Right ventricle myocardium superior (tissue), 1 donor: ENCODE measurements around the gene SNX19. TPM values are rescaled to one million over a fixed set of nuclear protein-coding genes. Genes with fewer than 3 reads are reported as not detected.
"Not testable (repeated sequence)": the region's sequence is repeated elsewhere in the genome, so short reads cannot be mapped to it uniquely, and the experiment has no call there.

Experiments used
- ATAC-seq: fragments of 200-7000 bp; cut with Tn5 transposase; one replicate; pipeline ENCODE4 v1.9.1; 2020; ENCODE audit warnings: mild to moderate bottlenecking; ENCODE audit not compliant: poor library complexity
- DNase-seq: peaks from one replicate; pipeline ENCODE4 v3.0.0-alpha.2; 2020
- intact Hi-C: fragments of 100-400 bp; cut with DNase I; formaldehyde crosslinking; loops from one replicate; pipeline ENCODE4 v1.11.2; 2022
- long read RNA-seq: library from polyadenylated mRNA; unstranded; transcript quantifications from one replicate; pipeline ENCODE4 v2.0.0, GENCODE V29; 2021
- total RNA-seq: library from RNA; stranded (reverse); fragmentation: NEBNext Ultra II Directional; extraction: Animal tissue kit (Norgen Biotek cat#: 25700); gene quantifications from one replicate; pipeline ENCODE4 v1.2.1, GENCODE V29; 2021
- donor health status: DM: no; HTN: yes; CAD: no; lungs with severe emphysema.

The SNX19 gene, protein sequence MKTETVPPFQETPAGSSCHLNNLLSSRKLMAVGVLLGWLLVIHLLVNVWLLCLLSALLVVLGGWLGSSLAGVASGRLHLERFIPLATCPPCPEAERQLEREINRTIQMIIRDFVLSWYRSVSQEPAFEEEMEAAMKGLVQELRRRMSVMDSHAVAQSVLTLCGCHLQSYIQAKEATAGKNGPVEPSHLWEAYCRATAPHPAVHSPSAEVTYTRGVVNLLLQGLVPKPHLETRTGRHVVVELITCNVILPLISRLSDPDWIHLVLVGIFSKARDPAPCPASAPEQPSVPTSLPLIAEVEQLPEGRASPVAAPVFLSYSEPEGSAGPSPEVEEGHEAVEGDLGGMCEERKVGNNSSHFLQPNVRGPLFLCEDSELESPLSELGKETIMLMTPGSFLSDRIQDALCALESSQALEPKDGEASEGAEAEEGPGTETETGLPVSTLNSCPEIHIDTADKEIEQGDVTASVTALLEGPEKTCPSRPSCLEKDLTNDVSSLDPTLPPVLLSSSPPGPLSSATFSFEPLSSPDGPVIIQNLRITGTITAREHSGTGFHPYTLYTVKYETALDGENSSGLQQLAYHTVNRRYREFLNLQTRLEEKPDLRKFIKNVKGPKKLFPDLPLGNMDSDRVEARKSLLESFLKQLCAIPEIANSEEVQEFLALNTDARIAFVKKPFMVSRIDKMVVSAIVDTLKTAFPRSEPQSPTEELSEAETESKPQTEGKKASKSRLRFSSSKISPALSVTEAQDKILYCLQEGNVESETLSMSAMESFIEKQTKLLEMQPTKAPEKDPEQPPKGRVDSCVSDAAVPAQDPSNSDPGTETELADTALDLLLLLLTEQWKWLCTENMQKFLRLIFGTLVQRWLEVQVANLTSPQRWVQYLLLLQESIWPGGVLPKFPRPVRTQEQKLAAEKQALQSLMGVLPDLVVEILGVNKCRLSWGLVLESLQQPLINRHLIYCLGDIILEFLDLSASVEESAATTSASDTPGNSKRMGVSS
- 53.4 TPM for total RNA-seq
- long read RNA-seq, full-length matches to known transcripts, result 19 of 57 reads
- long read RNA-seq, partial matches to known transcripts, result 11 of 57 reads
- long read RNA-seq, other reads (novel, unspliced or antisense), result 27 of 57 reads

DNA sequence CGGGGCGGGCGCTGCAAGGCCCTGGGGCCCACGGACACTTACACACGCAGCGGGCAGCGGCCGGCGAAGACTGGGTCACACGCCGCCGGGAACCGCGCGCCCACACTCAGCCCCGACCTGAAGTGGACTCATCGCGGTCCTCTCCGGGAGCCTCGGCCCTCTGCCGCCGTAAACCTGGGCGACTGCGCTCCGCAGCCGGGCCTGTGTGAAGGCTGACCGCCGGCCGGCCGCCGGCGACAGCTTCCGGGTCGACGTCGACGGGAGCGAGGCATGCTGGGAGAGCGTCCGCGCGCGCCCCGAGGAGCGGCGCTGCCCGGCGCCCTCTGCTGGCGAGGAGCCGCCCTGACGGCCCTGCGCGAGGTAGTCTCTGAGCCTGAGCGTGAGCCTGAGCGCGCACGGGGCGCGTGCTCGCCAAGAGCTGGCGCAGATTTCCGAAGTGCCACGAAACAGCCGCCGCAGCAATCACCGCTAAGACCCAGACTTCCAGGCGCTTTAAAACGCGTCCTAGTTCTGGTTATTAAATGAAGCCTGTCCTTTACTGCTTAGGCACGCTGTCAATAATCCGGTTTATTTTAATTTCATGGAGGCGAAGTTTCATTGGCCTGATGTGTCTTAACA is at the start of gene SNX19:
Gene SNX19, minus strand, starts transcription at position 242 of the 618 bp plus-strand sequence. CDS start 540 bp downstream, outside the sequence.
- intact Hi-C loops, result no loop called here
- ATAC-seq (peak; percentile 100), DNase-seq (peak; percentile 96)

DNA sequence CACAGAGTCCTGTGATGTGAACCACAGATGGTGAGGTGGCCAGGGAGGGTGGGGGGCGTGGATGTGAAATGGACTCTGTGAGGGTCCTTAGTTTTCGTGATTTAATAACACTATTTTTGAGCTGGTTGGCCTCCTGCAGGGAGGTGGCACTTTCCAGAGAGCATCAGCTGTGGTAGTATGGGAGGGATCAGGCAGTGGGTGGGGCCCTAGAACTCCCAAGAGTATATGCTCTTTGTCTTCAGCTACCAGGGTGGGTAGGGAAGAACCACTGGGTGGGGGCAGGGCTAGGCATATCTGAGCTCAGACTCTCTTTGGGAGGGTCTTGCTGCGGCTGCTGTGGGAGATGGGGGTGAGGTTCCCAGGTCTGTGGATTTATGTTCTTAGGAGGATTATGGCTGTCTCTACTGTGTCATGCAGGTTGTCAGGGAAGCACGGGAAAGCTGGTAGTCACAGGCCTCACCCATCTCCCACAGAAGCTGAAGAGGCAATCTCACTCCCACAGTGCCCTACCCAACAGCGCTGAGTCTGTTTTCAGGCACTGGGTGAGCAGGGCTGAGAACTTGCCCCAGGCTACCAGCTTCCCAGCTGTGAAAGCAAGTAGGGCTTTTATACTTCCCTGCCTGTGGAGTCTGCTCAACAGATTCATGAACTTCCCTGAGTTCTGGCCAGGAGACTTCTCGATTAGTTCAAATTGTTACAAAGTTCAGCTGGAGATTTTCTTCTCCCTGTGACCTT is 47.9 kb upstream of the SNX19 start:
- DNase-seq (no peak), ATAC-seq (no peak)
- intact Hi-C loops, result no loop called here

DNA sequence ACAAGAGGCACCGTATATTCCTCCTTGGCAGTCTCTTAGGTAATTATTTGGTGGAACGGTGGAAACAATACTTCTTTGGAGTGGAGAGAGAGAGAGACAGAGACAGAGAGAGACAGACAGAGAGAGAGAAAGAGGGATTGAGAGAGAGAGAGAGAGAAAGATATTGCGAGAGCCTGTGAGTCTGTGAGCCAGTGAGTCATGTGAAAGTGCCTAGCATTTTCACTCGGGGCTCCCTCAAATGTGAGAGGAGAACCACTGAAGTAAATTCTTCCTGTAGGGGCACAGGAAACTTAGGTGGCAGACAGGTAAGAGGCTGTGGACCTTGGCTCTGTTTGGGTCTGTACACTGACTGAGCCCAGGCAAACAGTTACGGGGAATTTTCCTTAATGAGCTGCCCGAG is 31.6 kb upstream of the SNX19 start:
- no peak for ATAC-seq
- DNase-seq, result no peak
- intact Hi-C loops, result no loop called here

DNA sequence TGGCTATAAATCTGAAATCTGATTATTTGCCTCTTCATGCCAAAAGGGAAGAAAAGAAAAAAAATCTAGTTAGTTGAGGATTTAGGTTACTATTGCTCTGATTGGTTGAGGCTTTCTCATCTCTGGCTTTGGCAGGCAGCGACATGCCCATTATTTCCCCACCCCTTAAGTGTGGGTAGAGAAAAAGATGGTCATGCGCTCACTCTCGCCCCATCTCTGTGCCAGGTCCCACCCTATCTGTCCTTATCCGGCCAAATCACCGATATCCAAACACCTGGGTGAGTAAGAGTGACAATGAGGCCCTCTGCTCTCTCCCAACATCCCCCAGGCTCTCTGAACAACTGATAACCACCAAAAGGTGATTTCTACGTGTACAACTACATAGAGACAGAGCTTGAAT is 31.2 kb upstream of the SNX19 start:
- ATAC-seq, result no peak
- intact Hi-C loops, result no loop called here
- DNase-seq, result no peak

DNA sequence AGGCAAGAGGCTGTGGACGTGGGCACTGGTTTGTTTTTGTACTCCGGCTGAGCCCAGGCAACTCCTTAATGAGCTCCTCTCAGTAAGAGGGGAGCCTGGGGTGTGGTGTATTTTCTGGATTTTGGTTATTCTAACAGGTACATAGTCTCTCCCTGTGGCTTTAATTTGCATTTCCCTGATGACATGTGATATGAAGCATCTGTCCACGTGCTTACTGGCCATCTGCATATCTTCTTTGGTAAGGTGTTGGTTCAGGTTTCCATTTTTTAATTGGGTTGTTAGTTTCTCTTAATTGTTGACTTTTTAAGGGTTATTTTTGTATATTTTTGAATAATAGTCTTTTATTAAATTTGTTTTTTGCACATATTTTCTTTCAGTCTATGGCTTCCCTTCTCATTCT is 30.8 kb upstream of the SNX19 start:
- ATAC-seq, result no peak
- intact Hi-C loops, result no loop called here
- no peak for DNase-seq

DNA sequence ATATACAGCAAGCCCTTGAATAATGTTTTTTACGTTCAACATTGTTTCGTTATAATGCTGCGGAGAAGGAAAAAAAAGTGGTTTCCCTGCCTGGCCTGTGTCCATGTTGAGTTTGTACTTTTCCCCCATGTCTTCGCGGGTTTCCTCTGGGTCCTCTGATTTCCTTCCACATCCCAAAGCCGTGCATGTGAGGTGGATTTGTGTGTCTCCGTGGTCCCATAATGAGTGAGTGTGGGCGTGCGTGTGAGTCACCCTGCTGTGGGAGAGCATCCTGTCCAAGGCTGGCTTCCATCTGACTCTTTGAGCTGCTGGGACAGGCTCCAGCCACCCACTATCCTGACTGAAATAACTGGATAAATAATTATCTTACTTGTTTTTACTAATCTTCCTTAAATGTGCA is 29.6 kb upstream of the SNX19 start:
- ATAC-seq (peak; percentile 73), DNase-seq (peak; percentile 55)
- intact Hi-C loops, result no loop called here

DNA sequence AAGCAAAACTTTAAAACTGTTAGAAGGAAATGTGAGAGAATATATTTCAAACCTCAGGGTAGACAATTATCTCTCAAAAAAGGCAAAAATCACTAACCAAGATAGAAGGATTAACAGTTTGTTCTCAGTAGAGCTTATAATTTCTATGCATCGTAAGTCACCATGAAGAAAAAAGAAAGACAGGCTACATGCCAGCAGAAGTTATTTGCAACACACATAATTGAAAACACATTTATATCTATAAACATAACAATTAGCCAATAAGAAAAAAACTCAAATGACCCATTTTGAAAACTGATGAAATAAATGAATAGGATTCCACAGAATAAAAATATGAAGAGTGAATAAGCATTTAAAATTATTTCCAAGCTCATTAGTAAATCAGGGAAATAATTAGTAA is 24.4 kb upstream of the SNX19 start:
- DNase-seq (no peak), ATAC-seq (no peak)
- intact Hi-C loops, result no loop called here

DNA sequence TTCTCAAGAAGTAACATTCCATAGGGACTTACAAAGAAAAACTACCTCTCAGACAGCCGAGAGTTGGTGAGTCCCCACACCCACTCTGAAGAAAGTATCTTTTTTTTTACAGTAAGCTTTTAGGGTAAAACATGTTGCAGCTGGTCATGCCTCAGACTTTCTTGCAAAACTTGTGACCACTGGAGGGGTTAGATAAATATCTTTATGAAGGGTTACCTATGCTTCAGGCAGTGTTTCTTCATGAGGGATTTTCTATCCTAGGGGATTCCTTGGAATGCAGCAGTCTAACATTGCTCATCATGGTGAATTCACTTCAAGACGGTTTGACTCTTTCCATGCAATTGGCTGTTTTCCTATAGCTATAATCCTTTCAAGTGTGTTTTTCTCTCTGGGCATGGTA is 20.8 kb upstream of the SNX19 start:
- no peak for DNase-seq
- intact Hi-C loops, result no loop called here
- no peak for ATAC-seq

DNA sequence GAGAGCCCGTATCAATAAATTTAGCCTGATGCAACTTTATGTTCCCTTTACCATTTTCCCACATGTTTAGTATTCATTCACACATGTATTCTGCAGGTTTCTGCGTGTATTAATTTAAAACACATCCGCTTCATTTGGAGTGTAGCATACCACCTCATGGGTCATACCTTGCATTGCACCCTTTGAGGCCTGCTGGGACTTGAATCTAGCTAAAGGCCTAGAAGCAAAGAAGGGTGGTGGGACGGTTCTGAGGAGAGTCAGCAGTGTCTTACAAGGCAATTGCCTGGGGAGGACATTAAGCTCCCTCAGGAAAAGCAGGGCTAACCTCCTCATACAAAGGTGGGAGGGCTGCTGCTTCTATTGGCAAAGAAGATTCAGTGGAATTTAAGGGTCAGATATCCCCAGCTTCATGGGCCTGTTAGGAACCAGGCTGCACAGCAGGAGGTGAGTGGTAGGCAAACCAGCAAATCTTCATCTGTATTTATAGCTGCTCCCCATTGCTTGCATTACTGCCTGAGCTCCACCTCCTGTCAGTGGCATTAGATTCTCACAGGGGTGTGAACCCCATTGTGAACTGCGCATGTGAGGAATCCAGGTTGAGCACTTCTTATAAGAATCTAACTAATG is 15.9 kb upstream of the SNX19 start:
- DNase-seq (no peak), ATAC-seq (no peak)
- intact Hi-C loops, result no loop called here

DNA sequence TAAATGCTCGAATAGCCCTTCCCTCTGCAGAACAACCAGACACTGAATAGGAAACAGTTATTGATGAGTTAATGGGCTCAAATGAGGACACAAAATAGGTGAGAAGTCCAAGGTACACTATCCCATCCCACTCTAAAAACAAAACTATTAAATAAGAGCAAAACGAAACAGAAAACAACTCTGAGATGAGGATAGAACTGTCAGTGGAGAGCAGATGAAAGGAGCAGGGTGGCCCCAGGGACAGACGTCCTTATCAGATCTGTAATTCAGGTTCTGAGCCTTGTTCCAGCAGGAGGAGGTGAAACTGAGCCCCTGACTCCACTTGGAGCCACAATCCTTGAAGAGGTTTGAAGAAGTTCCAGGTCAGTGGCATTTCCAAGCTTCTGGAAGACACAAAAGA is 8.5 kb upstream of the SNX19 start:
- ATAC-seq (no peak), DNase-seq (no peak)
- intact Hi-C loops, result no loop called here

DNA sequence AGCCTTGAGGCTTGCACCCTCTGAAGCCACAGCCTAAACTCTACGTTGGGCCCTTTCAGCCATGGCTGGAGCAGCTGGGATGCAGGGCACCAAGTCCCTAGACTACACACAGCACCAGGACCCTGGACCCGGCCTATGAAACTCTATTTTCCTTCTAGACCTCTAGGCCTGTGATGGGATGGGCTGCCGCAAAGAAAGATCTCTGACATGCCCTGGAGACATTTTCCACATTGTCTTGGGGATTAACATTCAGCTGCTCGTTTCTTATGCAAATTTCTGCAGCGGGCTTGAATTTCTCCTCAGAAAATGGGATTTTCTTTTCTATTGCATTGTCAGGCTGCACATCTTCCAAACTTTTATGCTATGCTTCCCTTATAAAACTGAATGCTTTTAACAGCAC is 4.3 kb upstream of the SNX19 start:
- DNase-seq, ATAC-seq, intact Hi-C loops: not testable (repeated sequence)

DNA sequence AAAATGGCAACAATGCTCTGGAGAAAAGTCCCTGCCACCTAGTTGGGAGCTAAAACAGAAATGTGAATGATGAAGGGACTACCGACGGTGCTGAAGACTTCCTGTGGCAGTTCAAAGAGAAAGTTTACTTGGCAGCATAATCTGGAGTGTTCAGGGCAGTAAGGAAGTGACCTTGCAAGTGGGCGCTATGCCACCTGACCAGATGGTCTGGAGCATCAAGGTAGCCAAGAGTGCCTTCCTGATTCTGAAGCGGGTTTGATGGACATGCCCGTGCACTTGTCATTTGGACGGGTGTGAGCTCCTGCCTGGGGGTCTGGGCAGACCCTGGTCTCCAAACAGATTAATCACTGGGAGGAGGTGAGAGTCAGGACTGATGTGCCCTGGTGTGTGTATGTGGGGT is 1.8 kb upstream of the SNX19 start:
- no peak for ATAC-seq
- DNase-seq, result no peak
- intact Hi-C loops, result no loop called here

DNA sequence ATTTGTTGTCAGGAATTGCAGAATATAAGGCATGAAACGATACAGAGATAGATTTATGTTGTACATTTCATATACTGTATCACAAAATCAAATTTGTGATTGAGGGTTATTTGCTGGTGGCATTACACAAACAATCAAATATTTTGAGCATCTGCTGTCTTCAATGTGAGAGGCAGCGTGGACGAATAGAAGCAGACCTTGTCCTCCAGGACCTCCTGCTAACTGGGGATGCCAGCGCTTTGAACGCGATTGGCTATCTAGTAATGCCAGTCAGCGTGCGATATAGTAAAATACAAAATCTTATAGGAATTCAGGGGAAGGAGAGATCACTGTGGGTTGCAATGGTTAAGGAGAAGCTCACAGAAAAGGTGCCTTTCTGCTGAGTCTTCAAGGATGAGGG is 631 bp upstream of the SNX19 start:
- DNase-seq (no peak), ATAC-seq (no peak)
- intact Hi-C loops, result no loop called here

DNA sequence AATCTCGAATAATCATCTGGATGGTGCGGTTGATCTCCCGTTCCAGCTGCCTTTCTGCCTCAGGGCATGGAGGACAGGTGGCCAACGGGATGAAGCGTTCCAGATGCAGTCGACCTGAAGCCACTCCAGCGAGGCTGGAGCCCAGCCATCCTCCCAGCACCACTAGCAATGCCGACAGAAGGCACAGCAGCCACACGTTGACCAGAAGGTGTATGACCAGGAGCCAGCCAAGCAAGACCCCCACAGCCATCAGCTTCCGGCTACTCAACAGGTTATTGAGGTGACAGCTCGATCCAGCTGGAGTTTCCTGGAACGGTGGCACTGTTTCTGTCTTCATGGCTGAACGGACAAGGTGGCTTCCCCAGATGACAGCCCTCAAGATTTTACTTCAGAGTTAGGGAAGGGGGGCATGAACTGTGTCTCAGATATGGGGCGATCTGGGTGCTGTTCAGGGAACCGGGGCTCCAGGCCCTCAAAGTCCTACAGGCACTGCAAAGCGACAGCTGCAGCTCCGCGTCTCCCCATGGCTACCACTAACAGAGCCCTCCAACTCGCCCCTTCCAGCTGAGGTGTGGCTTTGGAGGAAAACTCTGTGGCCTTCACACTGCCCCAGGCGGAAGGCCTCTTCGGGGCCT is 559 bp downstream of the SNX19 start:
- ATAC-seq (no peak), DNase-seq (no peak)
- intact Hi-C loops, result no loop called here

DNA sequence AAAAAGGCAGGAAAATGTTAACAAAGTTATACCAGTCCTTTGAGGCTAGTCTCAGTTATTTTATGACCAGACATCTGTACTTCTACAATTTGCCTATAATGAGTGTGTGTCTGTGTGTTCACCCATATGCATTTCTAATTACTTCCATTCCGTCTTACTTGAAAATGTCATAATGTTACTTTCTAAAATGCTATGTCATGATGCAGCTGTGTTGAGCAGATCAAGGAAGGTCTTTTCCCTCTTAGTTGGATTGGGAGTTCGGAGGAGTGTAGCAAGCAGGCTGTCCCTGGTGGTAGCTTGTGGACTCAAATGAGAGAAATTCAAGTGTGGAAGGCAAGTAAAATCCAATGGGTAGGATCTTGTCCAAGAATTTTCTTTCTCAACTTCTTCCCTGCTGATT is 3.0 kb downstream of the SNX19 start:
- ATAC-seq (no peak), DNase-seq (no peak)
- intact Hi-C loops, result no loop called here

DNA sequence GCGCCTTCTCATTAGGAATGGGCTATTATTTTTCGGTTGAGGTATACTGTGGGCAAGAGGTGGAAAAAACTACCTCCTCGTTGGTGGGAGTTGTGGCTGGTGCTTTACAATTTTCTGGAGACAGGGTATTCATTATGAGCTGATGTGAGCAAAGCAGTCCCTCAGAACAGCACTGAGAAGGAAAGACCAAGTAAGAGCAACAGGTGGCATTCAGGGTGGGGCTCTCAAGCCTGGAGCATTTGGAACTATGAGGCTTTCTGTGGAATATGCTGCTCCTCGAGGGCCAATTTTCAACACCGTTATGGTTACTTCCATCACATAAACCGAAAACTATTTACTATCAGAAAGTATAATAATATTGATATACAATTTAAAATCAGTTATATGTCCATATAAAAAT is 3.7 kb downstream of the SNX19 start:
- ATAC-seq (no peak), DNase-seq (no peak)
- intact Hi-C loops, result no loop called here

DNA sequence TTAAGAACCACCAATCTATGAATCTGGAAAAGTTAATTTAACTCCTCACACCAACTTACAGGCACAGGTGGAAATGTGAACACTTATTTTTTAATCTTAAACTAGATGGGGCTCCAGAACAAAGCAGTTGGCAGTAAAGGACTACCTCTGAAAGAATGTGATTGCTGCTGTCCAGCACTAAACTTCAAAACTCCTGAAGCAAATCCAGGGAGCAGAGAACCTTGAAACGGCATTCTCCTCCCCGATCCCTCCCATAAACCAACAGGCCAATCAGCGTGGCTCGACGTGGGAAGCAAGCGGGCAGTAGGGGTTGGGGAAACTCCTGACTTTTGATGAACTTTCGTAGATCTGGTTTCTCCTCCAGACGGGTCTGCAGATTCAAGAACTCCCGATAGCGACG is 5.0 kb downstream of the SNX19 start:
- DNase-seq, result no peak
- no peak for ATAC-seq
- intact Hi-C loops, result no loop called here

DNA sequence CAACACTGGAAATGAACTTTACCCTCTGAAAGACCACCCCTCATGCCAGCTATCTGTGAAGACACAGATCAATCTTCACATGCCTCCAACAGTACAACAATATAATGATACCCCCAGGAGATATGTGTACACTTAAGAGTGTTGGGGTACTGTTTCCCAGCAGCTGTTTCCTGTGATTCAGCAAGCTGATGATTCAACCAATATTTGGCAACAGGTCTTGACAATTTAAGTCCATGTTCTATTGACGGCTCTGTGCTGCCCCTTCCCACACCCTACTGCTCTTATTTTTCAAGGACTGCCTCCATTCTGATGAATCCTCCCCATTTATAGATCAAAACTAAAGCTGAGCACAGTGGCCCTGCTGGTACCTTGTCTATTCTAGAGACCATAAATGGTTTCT is 6.6 kb downstream of the SNX19 start:
- intact Hi-C loops, result no loop called here
- no peak for DNase-seq
- ATAC-seq, result no peak
